ENCODE results near the gene SMIM17. TPM values are rescaled to one million over a fixed set of nuclear protein-coding genes. Genes with fewer than 3 reads are reported as not detected.

The SMIM17 gene
- total and polyA plus RNA-seq, 2 of the 4 experiments (the other 2 are of a cell fraction), result not detected

DNA sequence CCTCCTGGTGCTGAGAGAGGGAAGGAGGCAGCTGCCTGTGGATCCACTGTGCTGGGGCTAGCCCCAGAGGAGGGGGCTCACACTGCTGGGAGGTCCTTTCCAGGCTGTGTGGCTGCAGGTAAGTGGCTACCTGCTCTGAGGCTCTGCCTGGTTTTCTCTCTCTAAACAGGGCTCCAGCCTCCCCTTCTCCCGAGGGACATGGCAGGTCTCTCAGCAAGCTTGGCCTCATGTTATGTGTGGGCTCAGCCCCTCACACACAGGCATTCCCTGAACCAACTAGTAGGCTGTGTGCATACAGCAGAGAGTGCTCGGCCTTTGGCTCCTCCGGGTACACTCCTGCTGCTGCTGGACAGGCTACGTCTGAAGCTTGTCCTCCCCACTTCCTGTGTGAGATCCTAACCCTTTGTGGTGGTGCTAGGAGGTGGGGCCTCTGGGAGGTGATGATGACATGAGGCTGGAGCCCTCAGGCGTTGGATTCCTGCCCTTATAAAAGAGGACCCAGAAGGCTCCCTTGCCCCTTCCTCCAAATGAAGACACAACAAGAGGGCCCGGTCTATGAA lies 24.4 kb downstream of the SMIM17 start:
- Histone ChIP-seq H3K14ac (replicated peaks; ENCODE audit: low read depth, low read length) (no peak overlapping the region), H3K18ac (ENCODE audit: low read depth, low read length) (no peak overlapping the region), H3K23ac (ENCODE audit: low read depth, low read length) (no peak overlapping the region), H2AFZ (replicated peaks; ENCODE audit: low read length, poor library complexity) (no peak overlapping the region), H4K5ac (ENCODE audit: low read depth, low read length) (no peak overlapping the region), H2BK120ac (ENCODE audit: low read depth, low read length) (no peak overlapping the region), H4K8ac (ENCODE audit: low read depth in 2 of 2, low read length in 2 of 2) (no peak overlapping the region), H3K27ac (ENCODE audit: insufficient read depth, low read length) (no peak overlapping the region), H3K79me1 (ENCODE audit: low read depth in 1 of 2, low read length in 2 of 2) (no peaks in the 10 kb centered on the region), H3K27me3 (ENCODE audit: control insufficient read depth, insufficient read depth, low read length) (no peaks in the 10 kb centered on the region), H2BK15ac (ENCODE audit: low read depth, low read length) (no peak overlapping the region), H3K36me3 (ENCODE audit: control insufficient read depth, insufficient read depth, low read length) (no peaks in the 10 kb centered on the region), H3K4me1 (ENCODE audit: control insufficient read depth, insufficient read depth, low read length) (no peaks in the 10 kb centered on the region), H3K9me3 (ENCODE audit: control insufficient read depth, insufficient read depth, low read length) (peaks cover 55% of the 10 kb centered on the region), H3K4me3 (ENCODE audit: insufficient read depth, low read depth, low read length) (no peak overlapping the region), H4K91ac (ENCODE audit: insufficient read depth, low read depth, low read length) (no peak overlapping the region), H3K4ac (ENCODE audit: low read depth, low read length) (no peak overlapping the region), H2AK9ac (replicated peaks; ENCODE audit: low read depth, low read length, poor library complexity) (no peak overlapping the region), H2BK5ac (ENCODE audit: low read depth, low read length, poor library complexity, severe bottlenecking) (no peak overlapping the region), H4K20me1 (ENCODE audit: insufficient read depth, low read length) (no peaks in the 10 kb centered on the region), H2AK5ac (ENCODE audit: low read depth, low read length) (no peak overlapping the region), H2BK20ac (ENCODE audit: low read depth, low read length) (no peak overlapping the region), H3K56ac (ENCODE audit: extremely low read depth, insufficient read depth, low read length) (no peak overlapping the region), H3K4me2 (ENCODE audit: low read depth, low read length) (no peak overlapping the region), H3K9me1 (ENCODE audit: insufficient read depth, low read length) (no peaks in the 10 kb centered on the region), H3K9ac (ENCODE audit: low read depth, low read length) (no peak overlapping the region)
- ATAC-seq (ENCODE audit: low read depth) (no peak), DNase-seq (no peak)
- dilution Hi-C loops (cut with HindIII; ENCODE audit: low sequenced_read_pairs, unreplicated experiment) (no loop called here), in situ Hi-C loops (cut with MboI; ENCODE audit: low sequenced_read_pairs) (no loop called here), intact Hi-C loops (cut with micrococcal nuclease) (no loop called here)
- WGBS, 2 experiments (ENCODE audit: extremely low coverage in 2 of 2, insufficient read length in 1 of 2), result no CpG with 5 or more reads among the region's 6 CpGs
- BruUV-seq (replicated peaks), result no TSS peak
- ChIA-PET CTCF (no interaction called here), POLR2A (ENCODE audit: unreplicated experiment) (no interaction called here)
- TF ChIP-seq FOS (IDR thresholded peaks at IDR 0.05; ENCODE audit: low read depth, low read length) (no peak), POLR2A (IDR thresholded peaks at IDR 0.05; ENCODE audit: low read depth, low read length) (no peak), RCOR1 (IDR thresholded peaks at IDR 0.05; ENCODE audit: insufficient replicate concordance, low read length) (no peak), CEBPB (IDR thresholded peaks at IDR 0.05; ENCODE audit: low read depth, low read length) (no peak), MAZ (IDR thresholded peaks at IDR 0.05; ENCODE audit: borderline replicate concordance, low read depth, low read length) (no peak)
- TF ChIP-seq, protein P1, sequence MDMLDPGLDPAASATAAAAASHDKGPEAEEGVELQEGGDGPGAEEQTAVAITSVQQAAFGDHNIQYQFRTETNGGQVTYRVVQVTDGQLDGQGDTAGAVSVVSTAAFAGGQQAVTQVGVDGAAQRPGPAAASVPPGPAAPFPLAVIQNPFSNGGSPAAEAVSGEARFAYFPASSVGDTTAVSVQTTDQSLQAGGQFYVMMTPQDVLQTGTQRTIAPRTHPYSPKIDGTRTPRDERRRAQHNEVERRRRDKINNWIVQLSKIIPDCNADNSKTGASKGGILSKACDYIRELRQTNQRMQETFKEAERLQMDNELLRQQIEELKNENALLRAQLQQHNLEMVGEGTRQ (IDR thresholded peaks at IDR 0.05; ENCODE audit: low read depth, low read length), result no peak

Measured in IMR-90 (cell line).